IPS-NIHi7 (cell line): Measurements from ENCODE around the gene DGCR6L.
"Not testable (repeated sequence)": the region's sequence is repeated elsewhere in the genome, so short reads cannot be mapped to it uniquely, and the experiment has no call there.

Experiments
- DNase-seq: peaks from one replicate; pipeline ENCODE4 v3.0.0; 2012; ENCODE audit warnings: mixed read lengths; ENCODE audit errors: extremely low spot score

The DGCR6L gene

GRCh38 chr22:20276468-20276867 lies 43.4 kb downstream of the DGCR6L start:
- no peak for DNase-seq

GRCh38 chr22:20275836-20276235 lies 44.0 kb downstream of the DGCR6L start:
- no peak for DNase-seq

GRCh38 chr22:20275325-20275724 lies 44.5 kb downstream of the DGCR6L start:
- not testable (repeated sequence) for DNase-seq

- DNase-seq: not testable (repeated sequence)
Observed at GRCh38 chr22:20274374-20274773, 45.5 kb downstream of the DGCR6L start.

- no peak for DNase-seq
Observed at GRCh38 chr22:20273758-20274181, 46.1 kb downstream of the DGCR6L start.

GRCh38 chr22:20272700-20273099 lies 47.2 kb downstream of the DGCR6L start:
- DNase-seq: no peak

GRCh38 chr22:20272174-20272573 lies 47.7 kb downstream of the DGCR6L start:
- DNase-seq: no peak

GRCh38 chr22:20271114-20271994 lies 48.5 kb downstream of the DGCR6L start:
- no peak for DNase-seq

GRCh38 chr22:20270190-20271113 lies 49.4 kb downstream of the DGCR6L start:
- DNase-seq: not testable (repeated sequence)

GRCh38 chr22:20269673-20270072 lies 50.2 kb downstream of the DGCR6L start:
- not testable (repeated sequence) for DNase-seq

- DNase-seq: not testable (repeated sequence)
Observed at GRCh38 chr22:20269201-20269600, 50.7 kb downstream of the DGCR6L start.

GRCh38 chr22:20268279-20269012 lies 51.4 kb downstream of the DGCR6L start, which contains the start of gene RTN4R:
Gene RTN4R, minus strand, starts transcription at chr22:20268318. Its CDS starts 226 bp downstream, at chr22:20268092.
- DNase-seq: peak; percentile 80

- peak; percentile 31 for DNase-seq
Observed at GRCh38 chr22:20267441-20268278, 52.2 kb downstream of the DGCR6L start.

GRCh38 chr22:20266667-20267440 lies 53.0 kb downstream of the DGCR6L start:
- DNase-seq: not testable (repeated sequence)

GRCh38 chr22:20265772-20266666 lies 53.8 kb downstream of the DGCR6L start:
- DNase-seq: not testable (repeated sequence)

GRCh38 chr22:20264614-20265452 lies 55.0 kb downstream of the DGCR6L start:
- no peak for DNase-seq
